RKO (cell line): ENCODE data around the gene PPHLN1.

Experiments
- DNase-seq: peaks from one replicate; pipeline ENCODE4 v3.0.0-alpha.2; 2016; ENCODE audit warnings: low spot score

Gene PPHLN1, protein sequence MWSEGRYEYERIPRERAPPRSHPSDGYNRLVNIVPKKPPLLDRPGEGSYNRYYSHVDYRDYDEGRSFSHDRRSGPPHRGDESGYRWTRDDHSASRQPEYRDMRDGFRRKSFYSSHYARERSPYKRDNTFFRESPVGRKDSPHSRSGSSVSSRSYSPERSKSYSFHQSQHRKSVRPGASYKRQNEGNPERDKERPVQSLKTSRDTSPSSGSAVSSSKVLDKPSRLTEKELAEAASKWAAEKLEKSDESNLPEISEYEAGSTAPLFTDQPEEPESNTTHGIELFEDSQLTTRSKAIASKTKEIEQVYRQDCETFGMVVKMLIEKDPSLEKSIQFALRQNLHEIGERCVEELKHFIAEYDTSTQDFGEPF

DNA sequence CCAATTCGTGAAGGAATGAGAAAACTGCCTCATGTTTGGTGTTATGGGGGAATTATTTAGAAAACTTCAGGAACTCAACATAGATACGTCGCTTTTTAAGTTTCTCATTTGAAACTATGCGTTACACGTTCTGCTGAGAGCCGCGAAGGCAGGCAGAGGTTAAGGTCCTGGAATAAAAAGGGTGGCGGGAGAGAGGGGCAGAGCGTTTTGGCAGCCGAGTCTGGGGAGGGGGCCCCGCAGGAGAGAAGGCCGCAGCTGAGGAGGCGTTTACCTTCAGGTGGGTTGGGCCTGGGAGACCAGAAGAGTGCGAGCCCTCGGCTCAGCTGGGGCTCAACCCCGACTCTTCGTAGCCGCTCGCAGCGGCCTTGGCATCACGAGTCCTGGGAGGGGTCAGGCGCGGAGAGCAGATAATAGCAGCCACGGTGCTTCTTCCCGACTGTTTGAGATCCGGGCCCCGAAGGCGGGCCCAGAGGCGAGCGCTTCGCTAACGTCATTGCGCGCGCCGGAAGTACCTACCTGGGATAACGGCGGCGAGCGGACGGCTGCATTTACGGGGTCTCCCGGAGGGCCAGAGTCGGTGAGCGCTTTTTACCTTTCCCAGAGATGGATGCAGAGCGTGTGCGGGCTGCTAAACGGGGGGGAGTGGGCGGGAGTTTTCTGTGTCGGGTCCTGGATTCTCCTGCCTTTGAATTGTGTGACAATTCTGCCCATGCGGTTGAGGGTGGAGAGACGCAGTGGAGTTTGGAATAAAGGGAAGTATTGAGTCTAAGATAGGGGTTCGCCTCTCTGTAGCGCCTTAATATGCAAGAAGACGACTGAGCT lies at the start of gene PPHLN1, which contains the start of gene ZCRB1:
Gene PPHLN1, plus strand, starts transcription at position 515 of the 822 bp plus-strand sequence. CDS start 9,736 bp downstream, outside the sequence.
Gene ZCRB1, minus strand, starts transcription at position 442 of the 822 bp plus-strand sequence. CDS start 1,992 bp downstream, outside the sequence.
- DNase-seq: peak; percentile 85

DNA sequence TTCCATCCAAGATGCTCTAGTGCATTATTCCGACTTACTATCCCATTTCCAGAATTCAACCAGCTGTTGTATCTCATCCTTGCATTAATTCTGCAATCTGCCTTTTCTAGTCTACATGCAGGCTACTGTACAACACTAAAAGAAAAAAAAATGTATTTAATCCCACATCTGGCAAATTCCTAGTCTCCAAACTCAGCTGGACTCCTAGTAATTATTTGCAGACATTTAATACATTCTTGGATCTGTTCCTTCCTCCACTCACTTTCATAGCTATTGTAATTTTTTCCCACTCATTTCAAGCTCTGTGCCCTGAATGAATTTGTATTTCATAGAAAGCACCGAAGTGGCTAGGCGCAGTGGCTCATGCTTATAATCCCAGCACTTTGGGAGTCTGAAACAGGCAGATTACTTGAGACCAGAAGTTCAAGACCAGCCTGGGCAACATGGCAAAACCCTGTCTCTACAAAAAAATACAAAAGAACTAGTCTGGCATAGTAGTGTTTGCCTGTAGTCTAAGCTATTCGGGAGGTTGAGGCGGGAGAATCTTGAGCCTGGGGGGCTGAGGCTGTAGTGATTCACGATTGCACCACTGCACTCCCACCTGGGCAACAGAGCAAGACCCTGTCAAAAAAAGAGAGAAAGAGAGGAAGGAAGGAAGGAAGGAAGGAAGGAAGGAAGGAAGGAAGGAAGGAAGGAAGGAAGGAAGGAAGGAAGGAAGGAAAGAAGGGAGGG lies 48.4 kb upstream of the PPHLN1 start:
- no peak for DNase-seq

DNA sequence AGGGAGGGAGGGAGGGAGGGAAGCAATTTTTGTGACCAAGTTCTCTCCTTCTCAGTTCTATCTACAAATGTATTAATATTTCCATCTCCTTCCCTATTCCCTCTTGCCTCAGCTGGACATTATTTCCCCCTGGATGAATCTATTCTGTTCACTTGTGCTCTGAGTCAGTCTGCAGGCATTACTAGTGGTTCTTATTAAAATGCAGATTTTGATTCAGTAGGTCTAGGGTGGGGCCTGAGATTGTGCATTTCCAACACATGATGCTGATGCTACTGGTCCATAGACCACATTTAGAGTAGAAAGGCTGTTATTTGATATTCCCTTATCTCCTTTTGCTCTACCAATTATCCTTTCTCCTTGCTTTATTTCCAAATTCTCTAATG lies 47.8 kb upstream of the PPHLN1 start:
- no peak for DNase-seq

DNA sequence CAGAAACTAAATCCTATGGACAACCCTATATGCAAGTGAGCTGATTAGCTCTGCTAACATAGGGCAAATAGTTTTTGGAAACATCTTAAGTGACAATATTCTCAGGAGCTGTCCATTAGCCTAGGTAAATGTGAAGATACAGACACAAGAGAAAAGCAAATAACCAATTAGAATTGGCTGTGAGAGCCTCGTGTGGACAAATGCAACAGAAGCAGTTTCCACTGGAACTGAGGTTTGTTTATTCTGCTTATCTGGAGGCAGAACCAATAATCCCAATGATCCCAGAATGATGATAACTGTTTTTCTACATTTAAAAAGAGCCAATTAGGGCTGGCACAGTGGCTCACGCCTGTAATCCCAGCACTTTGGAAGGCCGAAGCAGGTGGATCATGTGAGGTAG lies 44.7 kb upstream of the PPHLN1 start:
- DNase-seq: no peak

DNA sequence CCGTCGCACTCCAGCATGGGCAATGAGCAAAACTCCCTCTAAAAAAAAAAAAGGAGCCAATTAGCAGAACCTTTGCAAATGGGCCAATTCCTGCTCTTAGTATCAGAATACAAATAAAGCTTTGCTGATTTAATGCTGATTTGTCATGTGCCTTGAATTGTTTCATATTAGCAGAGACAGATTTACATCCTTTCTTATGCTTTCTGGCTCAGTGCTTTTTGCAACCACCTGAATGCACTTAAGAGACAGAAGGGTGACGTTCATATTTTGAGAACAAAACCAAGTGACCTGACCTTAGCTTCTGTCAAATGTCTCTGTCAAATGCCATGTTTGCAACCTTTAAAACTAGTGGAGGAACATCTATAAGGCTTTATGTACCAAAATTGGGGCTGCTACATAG lies 44.1 kb upstream of the PPHLN1 start:
- DNase-seq: no peak

DNA sequence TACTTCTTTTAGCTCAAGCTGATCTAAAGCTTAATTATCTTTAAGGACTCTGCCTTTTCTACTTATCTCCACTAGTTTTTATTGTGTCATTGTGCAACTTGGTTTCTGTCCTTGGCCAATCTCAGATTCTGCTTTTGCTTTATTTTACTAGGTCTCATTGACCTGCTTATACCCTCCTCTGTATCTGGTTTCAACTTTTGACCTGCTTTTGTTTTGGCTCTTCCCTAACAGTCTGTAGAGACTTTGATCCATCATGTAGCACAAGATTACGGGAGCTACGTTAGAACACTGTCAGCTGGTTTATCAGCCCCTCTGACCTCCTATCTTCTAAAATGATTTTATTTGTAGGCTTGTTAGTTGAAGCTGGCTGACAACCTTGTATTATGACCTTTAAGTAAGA lies 43.7 kb upstream of the PPHLN1 start:
- no peak for DNase-seq

DNA sequence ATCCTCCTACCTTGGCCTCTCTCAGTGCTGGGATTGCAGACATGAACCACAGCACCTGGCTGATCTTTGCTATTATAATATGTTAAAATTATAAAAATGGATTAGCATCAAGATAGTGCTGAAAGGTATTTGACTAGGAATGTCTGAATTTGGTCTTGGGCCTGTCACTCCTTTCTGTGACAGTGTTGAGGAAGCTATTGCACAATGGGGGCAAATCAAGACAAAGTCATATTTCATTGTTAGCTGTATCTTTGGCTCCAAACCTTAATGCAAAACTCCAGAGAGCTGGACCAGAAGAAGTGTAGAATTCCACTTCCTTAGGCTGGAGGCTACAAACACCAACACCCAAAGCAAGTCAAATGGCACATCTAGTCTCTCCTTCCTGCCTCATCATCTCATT lies 42.2 kb upstream of the PPHLN1 start:
- DNase-seq: no peak

DNA sequence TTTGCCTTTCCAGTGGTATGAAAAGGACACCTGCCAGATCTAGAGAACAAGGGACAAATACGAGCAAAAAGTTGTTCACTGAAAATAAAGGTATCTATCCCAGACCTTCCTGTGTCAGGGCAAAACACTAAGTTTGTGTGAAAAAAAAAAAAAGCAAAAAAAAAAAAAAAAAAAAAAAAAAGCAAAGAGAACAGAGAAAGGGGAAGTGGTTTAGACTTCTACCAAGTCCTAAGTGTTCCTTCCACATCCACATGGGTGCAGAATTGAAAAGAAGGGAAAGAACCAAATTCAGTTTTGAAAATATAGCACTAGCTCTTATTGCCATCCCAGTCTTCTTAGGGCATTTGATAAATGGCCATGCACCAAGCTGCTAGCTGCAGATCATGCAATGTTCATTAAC lies 41.8 kb upstream of the PPHLN1 start:
- no peak for DNase-seq

DNA sequence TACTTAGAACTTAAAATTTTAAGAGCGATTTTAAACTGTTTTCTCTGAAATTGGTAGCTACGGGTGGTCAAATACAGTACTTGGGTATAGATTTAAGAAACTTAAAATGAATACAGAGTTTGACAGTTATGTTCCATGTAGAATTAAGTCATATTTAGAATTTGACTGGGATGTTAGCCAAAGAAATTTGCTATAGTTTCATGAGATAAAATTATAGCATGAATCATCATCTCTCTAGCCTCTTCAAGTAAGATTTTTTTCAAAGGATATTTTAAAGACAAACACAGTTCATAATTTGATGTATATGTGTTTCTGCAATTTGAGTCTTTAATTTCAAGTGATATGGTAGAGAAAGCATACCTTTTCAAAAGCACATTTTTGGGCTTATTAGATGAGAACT lies 41.1 kb upstream of the PPHLN1 start:
- DNase-seq: no peak

DNA sequence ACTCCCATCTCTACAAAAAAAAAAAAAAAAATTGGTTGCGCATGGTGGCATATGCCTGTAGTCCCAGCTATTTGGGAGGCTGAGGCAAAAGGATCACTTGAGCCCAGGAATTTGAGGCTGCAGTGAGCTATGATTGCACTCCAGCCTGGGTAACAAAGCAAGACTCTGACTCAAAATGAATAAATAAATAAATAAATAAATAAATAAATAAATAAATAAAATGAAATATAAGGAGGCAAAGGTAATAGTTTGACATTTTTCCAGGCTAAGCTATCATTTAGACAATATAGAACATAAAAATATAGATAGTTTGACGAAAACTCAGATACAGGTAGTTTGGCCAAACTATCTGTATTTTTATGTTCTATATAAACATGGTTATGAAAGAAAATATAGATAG lies 40.5 kb upstream of the PPHLN1 start:
- DNase-seq: no peak

DNA sequence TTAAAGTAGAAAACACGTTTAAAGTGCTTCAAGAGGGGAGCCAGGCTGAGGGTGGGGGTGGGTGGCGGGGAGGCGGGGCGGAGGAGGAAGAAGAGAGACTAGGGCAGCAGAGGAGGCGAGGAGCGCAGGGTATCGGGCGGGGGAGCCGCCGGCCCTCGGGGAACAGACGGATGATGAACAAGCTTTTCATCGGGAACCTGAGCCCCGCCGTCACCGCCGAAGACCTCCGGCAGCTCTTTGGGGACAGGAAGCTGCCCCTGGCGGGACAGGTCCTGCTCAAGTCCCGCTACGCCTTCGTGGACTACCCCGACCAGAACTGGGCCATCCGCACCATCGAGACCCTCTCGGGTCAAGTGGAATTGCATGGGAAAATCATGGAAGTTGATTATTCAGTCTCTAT lies 39.2 kb upstream of the PPHLN1 start:
- DNase-seq: no peak

DNA sequence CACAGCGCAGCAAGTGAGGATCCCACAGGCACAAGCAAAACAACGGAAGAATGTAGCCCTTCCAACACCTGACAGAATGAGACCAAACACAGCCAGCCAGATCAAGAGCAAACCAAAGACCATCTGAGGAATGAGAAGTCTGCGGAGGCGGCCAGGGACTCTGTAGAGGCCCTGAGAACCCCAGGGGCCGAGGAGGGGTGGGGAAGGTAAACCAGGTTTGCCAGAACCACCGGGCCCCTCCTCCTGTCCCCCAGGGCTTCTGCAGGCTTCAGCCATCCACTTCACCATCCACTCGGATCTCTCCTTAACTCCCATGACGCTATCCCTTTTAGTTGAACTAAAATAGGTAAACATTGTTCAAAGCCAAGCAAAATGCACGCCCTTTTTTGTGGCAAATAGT lies 37.4 kb upstream of the PPHLN1 start:
- no peak for DNase-seq

DNA sequence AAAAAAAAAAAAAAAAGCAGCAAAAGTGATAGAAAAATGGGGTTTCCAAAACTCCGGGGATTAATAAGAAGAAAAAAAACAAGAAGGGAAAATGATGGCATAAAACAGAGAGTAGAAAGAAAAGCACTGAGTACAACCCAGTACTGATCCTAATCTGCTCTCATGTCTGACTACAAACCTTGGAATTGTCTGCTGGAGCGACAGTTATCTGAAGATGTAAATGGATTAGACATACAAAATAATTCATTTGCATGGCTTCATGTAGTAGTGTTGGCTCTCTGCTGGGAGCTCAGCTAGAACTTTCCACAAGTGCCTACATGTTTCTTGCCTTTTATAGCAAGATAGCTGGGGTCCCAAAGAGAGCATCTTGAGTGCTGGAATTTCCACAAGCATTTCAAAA lies 34.3 kb upstream of the PPHLN1 start:
- DNase-seq: no peak

DNA sequence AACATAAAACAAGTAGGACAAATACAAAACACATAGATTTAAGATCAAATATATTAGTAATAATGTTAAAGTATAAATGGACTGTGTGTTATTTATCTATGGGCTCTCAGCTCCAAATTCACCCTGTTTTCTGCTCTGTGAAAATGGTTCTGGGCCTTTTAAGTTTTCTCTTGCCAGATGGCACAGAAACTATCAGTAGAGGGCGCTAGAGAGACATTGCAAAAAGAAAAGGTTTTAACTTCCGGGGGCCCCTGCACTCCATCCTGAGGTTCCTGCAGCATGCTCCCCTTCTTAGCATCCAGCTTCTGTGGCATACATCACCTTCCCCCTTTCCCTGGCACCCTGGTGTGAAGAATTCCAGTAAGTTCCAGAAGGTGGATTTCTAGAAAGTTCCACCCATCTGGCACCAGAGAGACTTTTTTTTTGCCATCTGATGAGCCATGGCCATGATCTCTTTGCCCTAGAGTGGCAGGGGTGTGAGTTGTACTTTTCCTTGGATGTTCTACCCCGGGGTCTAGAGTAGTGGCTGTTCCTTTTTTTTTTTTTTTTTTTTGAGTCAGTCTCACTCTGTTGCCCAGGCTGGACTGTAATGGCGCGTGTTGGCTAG lies 29.4 kb upstream of the PPHLN1 start:
- DNase-seq: peak; percentile 55

DNA sequence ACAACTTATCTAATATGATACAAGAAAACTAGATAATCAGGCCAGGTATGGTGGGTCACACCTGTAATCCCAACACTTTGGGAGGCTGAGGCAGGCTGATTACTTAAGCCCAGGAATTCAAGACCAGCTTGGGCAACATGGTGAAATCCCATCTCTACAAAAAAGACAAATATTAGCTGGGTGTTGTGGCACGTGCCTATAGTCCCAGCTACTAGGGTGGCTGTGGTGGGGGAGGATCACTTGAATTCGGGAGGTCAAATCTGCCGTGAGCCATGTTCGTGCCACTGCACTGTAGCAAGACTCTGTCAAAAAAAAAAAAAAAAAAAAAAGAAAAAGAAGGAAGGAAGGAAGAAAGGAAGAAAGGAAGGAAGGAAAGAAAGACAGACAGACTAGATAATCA lies 27.1 kb upstream of the PPHLN1 start:
- no peak for DNase-seq

DNA sequence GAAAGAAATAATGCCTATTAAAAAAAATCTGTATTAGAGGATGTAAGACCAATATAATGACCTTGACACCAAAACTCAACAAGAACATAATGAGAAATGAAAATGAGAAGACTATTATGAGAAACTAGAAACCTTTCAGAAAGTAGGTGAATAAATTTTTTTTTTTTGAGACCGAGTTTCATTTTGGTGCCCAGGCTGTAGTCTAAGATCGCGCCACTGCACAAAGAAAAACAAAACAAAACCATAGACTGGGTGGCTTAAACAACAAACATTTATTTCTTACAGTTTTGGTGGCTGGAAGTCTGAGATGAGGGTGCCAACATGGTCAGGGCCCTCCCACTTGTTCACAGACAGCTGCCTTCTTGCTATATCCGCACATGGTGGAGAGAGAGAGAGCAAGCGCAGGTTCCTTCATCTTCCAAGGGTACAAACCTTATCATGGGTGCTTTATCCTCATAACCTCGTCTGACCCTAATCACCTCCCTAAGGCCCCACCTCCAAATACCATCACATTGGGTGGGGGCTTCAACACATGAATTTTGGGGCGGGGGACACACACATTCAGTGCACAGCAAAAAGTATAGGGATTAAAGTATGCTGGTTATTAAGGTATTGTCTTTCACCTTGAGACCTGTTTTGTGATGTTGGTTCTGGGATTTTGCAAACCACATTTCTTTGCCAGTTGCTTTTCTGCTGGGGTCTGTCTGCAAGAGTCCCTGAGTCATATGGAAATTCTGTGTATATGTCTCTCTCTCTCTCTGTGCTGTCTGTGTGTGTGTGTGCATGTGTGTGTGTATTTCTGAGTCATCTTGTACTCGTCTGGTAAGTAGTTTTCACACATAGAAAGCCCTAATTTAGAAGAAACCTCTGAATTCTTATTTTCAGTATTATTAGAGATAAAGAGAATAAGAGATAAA lies 26.3 kb upstream of the PPHLN1 start:
- DNase-seq: peak; percentile 62

DNA sequence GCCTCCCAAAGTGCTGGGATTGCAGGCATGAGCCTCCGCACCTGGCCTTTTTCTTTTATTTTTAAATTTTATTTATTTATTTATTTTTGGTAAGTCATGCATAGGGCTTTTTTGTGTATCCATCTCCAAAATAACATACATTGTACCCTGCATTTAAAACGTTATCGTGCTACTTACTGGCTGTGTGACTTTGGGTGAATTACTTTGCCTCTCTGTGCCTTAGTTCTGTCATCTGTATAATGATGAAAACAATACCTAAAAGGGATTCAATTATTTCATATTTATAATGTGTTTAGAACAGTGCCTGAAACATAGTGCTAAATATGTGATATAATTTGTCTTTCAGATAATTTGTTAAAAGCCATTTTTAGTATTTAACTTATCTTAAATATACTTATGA lies 19.7 kb upstream of the PPHLN1 start:
- DNase-seq: no peak

DNA sequence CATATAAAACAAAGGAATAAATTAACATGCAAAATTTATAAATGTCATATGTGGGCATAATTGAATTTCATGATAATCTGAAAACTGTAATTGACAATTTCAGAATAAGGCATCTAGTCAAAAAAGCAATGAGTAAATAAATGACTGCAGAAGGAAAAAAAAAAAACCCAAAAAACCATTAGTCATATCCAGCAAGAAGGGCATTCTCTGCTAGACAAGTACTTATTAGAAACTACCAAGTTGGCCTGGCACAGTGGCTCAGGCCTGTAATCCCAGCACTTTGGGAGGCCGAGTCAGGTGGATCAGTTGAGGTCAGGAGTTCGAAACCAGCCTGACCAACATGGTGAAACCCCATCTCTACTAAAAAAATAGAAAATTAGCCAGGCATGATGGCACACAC lies 17.6 kb upstream of the PPHLN1 start:
- DNase-seq: no peak

DNA sequence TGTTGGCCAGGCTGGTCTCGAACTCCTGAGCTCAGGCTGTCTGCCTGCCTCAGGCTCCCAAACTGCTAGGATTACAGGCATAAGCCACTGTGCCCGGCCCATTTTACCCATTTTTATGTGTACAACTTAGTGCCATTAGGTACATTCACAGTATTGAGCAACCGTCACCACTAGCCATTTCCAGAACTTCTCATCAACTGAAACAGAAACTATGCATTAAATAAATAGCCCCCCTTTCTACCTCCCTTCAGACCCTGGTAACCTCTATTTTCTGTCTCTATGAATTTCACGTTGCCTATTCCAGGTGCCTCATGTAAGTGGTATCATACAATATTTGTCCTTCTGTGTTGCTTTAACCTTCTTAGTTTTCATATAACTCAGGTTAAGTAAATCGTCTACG lies 16.0 kb upstream of the PPHLN1 start:
- no peak for DNase-seq

DNA sequence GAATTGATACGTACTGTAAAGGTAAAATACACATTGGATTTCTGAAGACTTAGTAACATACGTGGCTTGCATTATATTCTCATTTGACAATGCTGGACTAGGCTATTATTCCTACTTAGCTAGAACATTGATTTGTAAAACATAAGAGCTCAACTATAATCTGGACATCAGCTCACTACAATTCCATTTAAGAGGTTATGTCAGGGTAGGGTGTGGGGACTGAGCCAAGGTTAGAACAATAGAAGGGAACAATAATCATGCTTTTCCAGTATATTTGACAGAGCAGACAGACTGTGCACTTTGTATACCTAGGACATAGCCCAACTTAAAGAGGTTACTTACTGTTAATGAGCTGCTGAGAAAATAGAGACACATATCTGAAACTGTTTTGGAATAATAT lies 10.9 kb upstream of the PPHLN1 start:
- no peak for DNase-seq

DNA sequence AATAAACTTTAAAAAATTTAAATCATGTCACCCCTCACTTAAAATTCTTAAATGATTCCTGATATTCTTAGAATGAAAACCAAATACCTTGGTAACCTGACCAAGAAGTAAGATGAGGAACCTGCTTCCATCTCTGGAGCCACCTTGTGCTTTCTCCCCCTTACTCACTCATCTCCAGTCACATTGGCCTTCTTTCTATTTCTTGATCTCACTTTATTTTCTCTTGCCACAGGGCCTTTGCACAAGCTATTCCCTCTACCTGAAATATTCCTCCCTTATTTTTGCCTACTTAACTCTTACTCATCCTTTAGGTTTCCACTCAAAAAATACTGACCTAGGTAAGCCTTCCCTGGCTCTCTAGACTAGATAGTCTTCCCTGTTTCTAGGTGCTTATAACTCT lies 5.2 kb upstream of the PPHLN1 start:
- DNase-seq: no peak
